Hematopoietic multipotent progenitor cell treated with erythropoietin and hydrocortisone succinate and interleukin-3 and kit ligand, for 17 days (in vitro differentiated cells): Measurements from ENCODE around the gene LRRFIP1.

Experiments used
- DNase-seq: peaks from one replicate; pipeline ENCODE4 v3.0.0-alpha.2; 2015; ENCODE audit warnings: low spot score

Gene LRRFIP1

GRCh38 chr2:237640493-237640998, 13.2 kb downstream of the LRRFIP1 start:
- DNase-seq, result no peak

GRCh38 chr2:237642038-237642734, 14.8 kb downstream of the LRRFIP1 start:
- no peak for DNase-seq

DNA sequence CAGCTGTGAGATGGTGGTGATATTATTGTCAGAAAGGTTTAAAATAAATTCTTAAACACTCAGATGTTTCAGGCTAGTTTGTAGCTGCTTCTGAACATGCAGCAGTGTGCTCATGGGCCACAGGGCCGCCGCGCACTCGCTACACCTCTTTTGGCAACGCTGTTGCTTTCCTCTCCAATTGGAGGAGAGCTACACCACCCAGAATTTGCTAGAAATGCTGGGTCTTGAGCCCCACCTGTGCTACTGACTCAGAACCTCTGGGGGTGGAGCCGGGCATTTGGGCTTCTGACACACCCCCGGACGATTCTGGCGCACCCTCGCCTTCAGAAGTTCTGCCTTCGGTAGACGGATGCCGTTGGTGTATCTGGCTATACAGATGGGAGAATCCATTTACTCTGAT, 15.7 kb downstream of the LRRFIP1 start:
- no peak for DNase-seq

DNA sequence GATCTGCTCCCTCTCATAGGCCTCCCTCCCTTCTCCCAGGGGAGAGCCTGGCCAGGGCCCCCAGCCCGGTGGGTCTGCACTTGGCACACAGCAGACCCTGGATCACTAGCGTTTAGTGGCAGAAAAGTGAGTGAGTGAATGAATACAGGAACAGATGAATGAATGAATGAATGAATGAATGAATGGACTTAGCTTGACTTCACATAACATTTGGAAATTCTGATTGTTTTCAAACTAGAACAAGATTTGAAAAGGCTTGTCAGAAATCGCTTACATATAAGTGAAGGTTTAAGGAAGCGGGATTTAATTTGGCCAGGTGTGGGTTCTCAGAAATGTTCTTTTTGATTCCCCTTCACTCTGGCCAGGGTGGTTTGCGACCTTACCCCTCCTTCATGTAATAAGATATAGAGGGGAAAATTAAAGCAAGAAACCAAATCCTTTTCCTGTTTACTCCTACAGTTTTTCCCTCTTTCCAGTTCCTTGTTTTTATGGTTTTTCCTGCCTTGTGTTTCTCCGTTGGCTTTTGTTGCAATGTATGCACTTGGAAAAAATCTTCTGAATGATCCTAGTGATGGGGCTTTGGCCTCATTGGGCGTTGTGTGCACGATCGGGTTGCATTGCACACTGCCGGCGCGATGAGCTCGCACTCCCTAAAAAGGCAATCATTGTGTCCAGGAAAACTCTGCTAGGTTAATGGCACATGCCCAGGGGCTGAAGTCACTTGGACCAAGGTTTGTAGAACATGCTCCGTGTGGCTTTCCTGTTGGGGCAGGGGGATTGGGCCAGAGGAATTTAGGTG, 16.4 kb downstream of the LRRFIP1 start:
- DNase-seq, result no peak

- DNase-seq, result no peak
These were observed 17.0 kb downstream of the LRRFIP1 start for GRCh38 chr2:237644381-237644703.

- no peak for DNase-seq
These were observed 17.9 kb downstream of the LRRFIP1 start for GRCh38 chr2:237645261-237645660.

GRCh38 chr2:237647176-237648015, 20.0 kb downstream of the LRRFIP1 start:
- DNase-seq, result no peak

DNA sequence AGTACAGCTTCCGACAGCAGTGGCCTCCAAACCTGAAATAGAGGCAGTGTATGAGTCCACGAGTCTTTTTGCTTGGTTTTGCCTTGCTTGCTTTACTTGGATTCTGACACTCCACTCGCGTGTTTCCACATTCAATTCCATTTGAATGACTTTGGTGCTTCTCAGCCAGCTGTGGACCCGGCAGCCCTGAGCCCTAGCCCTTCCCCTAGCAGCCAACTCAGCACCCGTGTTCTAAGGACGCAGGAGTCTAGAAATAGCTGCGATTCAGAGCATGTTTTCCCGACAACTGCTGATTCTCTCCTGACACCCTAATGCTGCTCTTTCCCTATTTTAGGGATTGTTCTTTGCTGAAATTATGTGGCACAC, 20.6 kb downstream of the LRRFIP1 start:
- DNase-seq, result no peak

- DNase-seq, result no peak
These were observed 22.4 kb downstream of the LRRFIP1 start for GRCh38 chr2:237649541-237650454.

DNA sequence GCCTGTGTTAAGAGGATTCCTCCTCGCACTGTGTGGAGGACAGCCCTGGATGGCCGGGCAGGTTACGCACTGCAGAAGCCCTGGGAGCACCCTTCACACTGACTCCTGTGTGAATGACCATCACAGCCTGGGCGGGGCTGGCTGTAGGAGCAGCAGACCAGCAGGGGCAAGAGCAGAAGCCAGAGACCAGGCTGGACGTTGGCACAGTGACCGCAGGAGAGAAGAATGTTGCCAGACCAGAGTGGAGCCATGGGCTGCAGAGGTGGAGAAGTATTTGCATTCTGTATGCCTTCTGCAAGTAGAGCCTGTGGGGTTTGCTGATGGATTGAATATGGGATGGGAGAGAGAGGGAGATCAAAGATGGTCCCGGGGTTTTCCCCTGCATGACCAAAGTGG, 23.1 kb downstream of the LRRFIP1 start:
- DNase-seq, result no peak

DNA sequence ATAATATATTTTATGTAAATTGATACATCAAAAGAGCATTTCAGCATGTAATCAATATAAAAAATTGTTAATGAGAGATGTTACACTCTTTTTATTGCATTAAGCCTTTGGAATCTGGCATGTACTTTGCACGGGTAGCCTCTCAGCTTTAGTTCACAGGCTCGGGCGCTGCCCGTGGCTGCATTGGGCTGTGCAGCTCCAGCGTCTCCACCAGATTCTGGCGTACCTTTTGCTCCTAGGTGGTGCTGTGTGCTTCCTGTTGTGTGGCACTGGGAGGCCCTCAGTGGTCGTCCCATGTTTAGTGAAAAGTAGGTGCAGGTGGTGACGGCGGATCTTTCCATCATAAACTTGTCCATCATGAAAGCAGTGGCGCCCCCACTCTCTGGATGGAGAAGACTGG, 24.4 kb downstream of the LRRFIP1 start:
- DNase-seq, result no peak

DNA sequence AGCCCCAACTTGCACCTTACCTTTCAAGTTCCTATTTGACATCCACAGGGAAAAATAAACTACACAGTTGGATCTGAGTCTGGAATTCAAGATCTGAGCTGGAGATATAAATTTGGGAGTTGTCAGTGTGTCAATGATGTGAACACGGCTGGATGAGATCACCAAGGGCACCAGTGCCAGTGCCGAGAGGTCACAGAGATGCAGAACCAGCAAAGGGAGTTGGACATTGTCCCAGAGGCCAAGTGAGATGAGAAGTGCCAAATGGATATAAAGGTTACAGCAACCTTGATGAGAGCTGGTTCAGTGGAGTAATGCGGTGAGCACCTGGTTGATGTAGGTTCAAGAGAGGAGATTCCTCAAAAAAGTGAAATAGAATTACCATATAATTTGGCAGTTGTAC, 24.8 kb downstream of the LRRFIP1 start:
- DNase-seq, result no peak

DNA sequence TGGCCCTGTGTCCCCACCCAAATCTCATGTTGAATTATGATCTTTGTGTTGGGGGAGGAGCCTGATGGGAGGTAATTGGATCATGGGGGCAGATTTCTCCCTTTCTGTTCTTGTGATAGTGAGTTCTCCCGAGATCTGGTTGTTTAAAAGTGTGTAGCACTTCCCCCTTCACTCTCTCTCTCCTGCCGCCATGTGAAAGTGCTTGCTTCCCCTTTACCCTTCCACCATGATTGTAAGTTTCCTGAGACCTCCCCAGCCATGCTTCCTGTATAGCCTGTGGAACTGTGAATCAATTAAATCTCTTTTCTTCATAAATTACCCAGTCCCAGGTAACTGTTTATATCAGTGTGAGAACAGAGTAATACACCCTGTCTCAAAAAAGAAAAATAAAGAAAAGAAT, 25.5 kb downstream of the LRRFIP1 start:
- DNase-seq, result no peak

- DNase-seq, result no peak
These were observed 26.6 kb downstream of the LRRFIP1 start for GRCh38 chr2:237653776-237654558.

GRCh38 chr2:237657063-237657462, 29.7 kb downstream of the LRRFIP1 start:
- DNase-seq, result no peak

DNA sequence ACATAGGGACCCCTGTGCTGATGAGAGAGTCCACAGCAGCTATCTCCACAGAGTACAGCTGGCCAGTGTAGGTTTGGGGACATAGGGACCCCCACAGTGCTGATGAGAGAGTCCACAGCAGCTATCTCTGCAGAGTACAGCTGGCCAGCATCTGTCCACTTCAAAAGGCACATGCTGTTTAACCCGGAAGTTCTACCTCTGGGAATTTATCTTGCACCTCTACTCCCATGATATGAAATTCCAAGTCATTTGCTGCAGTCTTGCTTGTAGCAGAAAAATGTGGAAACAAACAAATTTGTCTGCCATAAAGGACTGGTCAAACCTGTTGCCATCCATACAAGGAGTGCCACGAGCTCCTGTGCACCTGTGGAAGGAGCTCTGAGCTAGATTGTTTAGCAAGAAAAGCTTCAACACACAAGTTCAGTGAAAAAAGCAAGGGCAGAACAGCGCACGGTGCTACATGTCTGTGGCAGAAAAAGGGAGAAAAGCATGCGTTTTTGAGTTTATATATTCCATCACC, 33.1 kb downstream of the LRRFIP1 start:
- DNase-seq, result no peak

GRCh38 chr2:237661270-237661669, 33.9 kb downstream of the LRRFIP1 start:
- no peak for DNase-seq

GRCh38 chr2:237661799-237662328, 34.5 kb downstream of the LRRFIP1 start:
- DNase-seq, result no peak

DNA sequence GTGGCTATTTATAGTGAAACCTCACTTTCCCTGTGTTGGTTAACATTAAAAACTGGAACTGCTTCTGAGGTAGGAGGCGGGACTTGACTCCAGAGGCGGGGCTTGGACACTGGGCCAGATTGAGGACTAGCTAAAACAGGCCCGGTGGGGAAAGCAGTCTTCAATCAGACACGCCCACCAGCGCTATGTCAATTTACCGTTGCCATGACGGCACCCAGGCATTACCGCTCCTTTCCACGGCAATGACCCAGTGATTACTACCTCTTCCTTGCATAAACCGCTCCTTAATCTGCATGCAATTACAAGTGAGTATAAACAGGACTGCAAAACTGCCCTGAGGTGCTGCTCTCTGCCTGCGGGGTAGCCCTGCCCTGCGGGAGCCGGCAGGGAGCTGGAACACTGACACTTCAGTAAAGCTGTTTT, 35.3 kb downstream of the LRRFIP1 start:
- no peak for DNase-seq

- no peak for DNase-seq
These were observed 36.2 kb downstream of the LRRFIP1 start for GRCh38 chr2:237663517-237664110.
